NOMO-1 treated with DMSO at 0.1 percent for 48 hours (cell line): ENCODE measurements around the gene MCHR1.
"Not testable (repeated sequence)": the region's sequence is repeated elsewhere in the genome, so short reads cannot be mapped to it uniquely, and the experiment has no call there.

Experiments
- DNase-seq: peaks from one replicate; lab custom pipeline; 2025; ENCODE audit not compliant: unreplicated experiment; lab: John Stamatoyannopoulos, UW

MCHR1 gene

DNA sequence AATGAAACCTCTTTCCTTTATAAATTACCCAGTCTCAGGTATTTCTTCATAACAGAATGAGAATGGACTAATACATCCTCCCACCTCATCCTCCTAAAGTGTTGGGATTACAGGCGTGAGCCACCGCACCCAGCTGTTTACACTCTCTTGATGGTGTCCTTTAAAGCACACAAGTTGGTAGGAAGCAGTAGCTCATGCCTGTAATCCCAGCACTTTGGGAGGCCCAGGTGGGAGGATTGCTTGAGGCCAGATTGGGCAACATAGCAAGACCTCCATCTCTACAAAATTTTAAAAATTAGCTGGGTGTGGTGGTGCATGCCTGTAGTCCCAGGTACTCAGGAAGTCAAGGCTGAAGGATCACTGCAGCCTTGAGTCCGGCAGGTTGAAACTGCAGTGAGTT lies 23.3 kb upstream of the MCHR1 start:
- DNase-seq: not testable (repeated sequence)

DNA sequence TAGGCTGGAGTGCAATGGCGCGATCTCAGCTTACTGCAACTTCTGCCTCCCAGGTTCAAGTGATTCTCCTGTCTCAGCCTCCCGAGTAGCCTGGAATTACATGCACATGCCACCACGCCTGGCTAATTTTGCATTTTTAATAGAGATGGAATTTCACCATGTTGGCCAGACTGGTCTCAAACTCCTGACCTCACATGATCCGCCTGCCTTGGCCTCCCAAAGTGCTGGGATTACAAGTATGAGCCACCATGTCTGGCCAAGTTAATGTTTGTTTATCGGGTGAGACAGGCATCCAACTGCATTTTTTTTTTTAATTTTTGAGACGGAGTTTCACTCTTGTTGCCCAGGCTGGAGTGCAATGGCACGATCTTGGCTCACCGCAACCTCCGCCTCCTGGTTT lies 22.6 kb upstream of the MCHR1 start:
- DNase-seq: not testable (repeated sequence)

DNA sequence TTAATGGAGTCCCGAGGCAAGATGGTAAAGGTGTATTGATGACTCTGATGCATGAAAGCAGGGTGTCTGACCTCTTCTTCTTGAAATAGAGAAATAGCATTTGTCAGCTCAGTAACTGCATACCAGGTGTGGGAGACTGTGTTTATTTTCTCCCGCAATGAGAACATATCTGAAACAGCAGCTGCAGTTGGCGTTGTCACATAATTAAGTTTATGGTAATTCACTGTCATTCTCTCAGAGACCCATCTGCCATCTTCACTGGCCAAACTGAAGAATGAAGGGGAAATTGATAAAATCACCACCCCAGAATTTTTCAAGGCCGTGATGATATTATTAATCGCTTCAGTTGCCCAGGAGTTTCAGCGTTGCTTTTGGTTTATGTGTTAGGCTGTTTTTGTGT lies 20.1 kb upstream of the MCHR1 start:
- no peak for DNase-seq

DNA sequence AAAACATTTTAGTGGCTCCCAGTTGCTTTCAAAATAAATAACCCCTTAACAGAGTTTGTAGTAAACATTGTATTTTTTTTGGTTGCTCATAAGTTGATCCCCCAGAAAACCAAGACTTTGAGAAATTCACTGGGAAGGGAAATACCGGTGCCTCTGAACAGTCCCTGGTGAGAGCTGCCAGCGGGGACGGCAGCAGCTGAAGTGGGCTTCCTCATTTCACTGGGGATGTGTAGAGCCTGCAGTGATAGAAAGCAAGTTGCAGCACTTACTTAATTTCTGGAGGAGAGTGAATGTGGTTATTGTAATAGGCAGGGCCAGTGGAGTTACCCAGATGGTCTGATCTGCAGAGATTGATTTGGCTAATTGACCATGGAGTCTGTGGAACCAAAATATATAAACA lies 18.6 kb upstream of the MCHR1 start:
- peak; percentile 51 for DNase-seq

DNA sequence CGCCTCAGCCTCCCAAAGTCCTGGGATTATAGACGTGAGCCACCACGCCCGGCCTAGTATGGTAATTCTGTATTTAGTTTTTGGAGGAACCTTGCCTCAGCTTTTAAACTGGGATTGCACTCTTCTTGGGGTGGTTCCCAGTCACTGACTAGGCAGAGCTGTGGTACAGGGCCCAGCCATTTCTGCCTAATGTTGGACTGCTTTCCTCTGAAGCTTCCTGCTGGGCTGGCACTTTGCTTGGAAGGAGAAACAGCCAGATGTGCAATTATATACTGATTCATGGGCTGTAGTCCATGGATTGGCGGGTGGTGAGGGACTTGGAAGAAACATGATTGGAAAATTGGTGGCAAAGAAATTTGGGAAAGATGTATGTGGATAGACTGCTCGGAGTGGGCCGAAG lies 17.6 kb upstream of the MCHR1 start:
- DNase-seq: no peak

DNA sequence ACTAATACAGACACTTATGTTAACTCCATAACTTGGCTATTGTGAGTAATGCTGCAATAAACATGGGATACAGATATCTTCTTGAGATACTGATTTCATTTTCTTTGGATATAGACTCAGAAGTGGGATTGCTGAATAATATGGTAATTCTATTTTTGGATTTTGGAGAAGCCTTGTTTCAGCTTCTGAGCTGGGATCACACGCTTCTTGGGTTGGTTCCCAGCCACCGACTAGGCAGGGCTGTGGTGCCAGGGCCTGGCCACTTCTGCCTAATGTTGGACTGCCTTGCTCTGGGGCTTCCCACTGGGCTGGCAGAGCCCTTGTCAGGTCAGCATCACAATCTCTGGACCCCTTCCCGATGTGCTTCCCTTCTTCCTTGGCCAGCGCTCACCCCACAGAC lies 14.0 kb upstream of the MCHR1 start:
- DNase-seq: no peak

DNA sequence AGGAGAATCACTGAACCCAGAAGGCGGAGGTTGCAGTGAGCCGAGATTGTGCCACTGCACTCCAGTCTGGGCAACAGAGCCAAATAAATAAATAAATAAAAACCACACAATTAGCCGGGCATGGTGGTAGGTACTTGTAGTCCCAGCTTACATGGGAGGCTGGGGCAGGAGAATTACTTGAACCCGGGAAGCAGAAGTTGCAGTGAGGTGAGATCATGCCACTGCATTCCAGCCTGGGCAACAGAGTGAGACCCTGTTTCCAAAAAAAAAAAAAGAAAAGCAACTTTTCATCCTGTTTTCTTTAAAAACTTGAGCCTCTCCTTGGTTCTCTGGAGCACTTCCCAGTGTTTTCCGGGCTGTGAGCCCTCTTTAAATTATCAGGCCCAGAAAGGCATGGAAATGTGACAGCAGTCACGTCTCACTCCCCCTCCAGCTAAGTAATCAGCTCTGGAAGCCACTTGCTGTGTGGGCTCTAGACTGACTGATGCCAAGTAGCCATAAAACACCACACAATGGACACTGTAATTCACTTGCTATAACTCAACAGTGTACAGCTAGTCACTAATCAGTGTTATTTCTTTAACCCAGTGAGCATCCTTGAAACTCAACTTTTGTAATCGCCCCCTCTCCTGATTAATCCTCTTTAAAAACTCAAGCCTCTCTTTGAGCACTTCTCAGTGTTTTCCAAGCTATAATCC lies 13.0 kb upstream of the MCHR1 start:
- DNase-seq: no peak

DNA sequence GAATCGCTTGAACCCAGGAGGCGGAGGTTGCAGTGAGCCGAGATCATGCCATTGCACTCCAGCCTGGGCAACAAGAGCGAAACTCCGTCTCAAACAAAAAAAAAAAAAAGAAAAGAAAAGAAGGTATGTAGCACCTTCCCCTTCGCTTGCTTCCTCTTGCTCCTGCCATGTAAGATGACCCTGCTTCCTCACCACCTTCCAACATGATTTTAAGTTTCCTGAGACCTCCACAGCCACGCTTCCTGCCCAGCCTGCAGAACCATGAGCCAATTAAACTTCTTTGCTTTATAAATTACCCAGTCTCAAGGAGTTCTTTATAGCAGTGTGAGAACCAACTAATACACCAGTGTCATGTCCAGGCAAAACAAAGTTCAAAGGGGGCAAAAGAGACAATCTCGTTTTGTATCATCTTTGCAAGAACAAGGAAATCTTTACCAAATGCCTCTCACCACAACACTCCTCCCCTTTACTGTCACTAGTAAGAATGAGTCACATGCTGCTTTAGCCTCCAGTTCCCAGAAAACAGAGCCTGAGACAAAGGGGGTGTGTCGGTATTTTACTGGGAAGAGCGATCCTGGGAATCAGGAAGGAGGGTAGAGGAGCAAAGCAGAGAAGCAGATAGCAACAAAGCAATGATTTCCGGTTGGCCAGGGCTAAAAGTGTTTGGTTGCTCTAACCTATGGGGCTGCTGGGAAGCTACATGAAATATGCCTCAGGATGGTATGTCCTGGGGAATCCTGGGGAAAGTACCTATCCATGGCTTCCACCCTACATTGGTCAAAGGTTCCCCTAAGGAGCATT lies 10.5 kb upstream of the MCHR1 start:
- no peak for DNase-seq

DNA sequence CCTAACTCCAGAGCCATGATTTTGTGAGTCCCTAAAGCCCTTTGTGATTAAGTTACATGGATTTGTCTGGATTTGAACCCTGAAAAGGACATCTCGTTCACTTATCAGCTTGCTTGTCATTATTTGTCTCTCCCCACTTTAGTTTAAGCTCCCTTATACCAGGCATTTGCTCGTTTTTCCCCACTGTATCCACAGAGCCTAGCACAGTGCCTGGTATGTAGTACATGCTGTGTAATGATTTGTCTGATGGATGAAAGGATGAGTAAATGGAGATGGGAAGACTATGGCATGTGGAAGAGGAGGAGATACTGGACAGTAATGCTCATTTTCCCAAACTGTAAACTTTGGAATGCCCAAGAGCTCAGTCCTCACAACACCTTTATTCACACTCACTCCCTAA lies 9.2 kb upstream of the MCHR1 start:
- no peak for DNase-seq

DNA sequence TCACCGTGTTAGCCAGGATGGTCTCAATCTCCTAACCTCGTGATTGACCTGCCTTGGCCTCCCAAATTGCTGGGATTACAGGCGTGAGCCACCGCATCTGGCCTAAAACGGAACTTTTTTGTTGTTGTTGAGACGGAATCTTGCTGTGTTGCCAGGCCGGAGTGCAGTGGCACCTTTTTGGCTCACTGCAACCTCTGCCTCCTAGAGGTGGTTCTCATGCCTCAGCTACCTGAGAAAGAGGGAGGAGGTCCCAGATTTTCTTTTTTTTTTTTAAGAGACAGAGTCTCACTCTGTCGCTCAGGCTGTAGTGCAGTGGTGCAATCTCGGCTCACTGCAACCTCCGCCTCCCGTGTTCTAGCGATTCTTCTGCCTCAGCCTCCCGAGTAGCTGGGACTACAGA lies 7.9 kb upstream of the MCHR1 start:
- no peak for DNase-seq

DNA sequence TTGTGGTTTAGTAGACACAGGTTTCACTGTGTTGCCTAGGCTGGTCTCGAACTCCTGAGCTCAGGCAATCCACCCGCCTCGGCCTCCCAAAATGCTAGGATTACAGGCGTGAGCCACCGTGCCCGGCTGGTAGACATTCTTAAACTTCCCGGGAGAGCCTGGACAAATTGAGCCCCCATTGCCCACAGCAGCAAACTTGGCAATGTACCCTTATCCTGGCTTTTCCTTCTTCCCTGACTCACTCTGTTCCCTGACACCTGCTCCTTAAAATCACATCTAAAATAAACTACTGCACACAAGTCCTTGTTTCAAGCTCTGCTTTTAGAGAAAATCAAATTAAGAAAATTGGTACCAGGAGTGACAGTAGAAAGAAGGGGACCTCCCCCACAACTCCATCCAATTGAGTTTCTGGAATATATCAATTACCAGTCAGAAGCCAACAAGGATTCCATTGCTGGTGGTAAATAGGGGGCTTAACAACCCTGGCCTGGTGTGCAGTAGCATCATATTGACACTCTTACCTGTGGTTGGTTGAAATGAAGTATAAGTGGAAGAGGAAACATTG lies 7.4 kb upstream of the MCHR1 start:
- no peak for DNase-seq

DNA sequence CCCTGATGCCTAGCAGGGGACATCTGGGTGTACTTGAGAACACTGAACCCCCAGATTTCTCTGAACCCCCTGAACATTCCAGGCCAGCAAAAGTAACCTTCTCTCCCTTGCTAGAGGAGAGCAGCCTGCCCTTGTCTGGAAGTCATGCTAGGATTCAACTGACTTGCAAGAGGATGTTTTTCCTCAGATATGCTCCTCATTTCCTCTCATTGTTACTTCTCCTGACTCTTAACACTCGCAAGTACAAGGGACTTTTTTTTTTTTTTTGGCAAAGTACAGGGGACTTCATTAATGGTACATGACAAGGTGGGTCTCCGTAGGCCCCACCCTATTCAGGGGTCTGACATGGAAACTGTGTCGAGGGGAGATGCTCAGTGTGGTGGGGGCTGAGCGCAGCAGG lies 6.3 kb upstream of the MCHR1 start:
- DNase-seq: no peak

DNA sequence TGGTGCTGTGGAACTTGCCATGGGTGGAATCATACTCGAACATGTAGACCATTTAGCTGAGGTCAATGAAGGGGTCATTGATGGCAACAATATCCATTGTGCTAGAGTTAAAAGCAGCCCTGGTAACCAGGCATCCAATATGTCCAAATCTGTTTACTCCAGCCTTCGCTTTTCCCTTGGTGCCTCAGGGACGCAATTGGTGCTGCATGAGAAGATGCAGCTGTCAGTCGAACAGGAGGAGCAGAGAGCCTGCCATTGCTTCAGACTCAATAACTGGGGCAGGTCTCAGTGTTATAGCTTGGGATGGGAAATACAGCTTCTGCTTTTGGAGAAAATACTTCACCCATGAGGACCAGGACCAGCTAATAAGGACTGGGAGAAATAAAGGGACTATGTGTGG lies 5.0 kb upstream of the MCHR1 start:
- no peak for DNase-seq

DNA sequence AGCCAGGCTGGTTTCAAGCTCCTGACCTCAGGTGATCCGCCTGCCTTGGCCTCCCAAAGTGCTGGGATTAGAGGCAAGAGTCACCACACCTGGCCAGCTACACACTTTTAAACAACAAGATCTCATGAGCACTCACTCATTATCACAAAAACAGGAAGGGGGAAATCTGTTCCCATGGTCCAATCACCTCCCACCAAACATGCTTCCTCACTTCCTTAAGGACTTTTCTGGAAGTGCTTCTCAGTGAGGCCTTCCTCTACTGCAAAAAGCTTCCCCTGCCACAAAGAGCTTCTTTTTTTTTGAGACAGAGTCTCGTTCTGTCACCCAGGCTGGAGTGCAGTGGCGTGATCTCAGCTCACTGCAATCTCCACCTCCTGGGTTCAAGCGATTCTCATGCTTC lies 3.1 kb upstream of the MCHR1 start:
- not testable (repeated sequence) for DNase-seq

DNA sequence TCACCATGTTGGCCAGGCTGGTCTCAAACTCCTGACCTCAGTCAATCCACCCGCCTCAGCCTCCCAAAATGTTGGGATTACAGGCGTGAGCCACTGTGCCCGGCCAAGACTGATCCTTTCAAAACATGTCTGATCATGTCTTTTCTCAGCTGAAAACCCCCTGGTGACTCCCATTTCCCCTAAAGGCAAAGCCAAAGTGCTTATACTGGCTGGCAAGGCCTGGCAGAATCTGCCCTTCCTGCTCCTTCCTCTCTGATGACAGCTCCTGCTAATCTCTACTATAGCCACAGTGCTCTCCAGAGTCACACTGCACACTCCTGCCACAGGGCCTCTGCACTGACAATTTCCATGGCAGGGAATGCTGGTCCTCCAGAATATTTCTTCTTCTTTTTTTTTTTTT lies 2.6 kb upstream of the MCHR1 start:
- no peak for DNase-seq

DNA sequence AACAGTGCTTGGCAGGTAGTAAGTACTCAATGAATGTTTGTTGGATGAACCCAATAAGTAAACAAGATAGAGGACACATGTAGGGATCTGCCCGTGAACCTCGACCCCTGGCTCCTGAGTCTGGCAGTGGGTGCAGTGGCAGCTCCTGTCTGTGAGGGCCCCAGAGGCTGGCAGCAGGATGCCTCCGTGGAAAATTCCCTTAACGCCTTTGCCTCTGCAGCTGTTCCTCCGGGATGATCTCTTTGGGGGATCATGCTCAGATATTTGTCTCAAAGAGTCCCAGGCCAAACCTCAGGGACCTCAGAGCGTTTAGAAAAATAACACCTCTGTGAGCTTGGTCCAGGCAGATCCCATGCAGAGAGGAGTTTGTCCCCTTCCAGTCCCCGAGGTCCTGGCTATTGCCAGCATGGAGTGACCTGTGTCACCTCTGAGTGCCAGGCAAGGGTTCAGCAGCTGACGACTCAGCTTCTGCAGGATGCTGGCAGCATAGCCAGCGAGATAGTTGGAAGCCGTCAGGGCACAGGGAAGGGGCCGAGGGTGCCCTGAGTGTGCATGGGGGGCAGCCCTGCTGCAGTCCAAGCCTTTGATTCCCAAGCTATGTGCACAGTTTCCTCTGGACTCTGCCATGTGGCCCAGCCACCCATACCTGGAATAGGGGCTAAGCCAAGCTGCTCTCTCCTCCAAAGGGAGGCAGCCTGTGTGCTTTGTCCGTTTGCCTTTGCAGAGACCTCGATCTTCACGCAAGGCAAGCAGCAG lies 613 bp upstream of the MCHR1 start:
- no peak for DNase-seq

DNA sequence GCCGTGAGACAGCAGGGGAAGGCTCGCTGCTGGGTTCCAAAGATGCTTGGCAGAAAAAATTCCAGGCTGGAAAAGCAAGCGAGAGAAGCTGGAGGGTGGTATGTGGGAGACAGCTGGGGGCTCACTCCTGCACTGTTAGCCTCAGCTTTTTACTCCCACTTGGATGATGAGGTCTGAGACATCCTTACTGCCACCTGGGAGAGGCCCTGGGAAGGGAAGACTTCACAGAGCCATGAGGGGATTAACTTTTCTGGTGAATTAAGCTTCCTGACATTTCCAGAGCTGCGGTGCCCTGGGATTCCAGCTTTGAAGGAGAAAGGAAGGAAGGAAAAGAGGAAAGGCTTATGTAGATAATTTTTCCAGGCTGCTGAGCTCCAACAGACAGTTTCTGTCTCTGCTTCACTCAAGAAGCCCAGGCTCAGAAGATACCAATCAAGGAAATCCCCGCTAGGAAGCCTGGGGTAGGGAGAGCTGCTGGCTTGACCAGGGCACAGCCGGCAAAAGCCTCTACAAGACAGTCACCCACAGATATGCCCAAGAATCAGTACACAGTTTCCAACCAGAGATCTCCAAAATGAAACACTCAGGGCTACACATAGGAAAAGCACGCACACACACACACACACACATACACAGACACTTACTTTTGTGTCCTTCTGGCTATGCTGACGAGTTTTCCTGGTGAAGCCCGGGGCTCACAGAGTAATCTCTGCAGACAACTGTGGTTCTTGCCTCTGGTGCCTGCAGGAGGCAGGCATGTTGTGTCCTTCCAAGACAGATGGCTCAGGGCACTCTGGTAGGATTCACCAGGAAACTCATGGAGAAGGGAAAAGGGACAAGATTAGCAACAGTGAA lies 907 bp downstream of the MCHR1 start:
- DNase-seq: no peak

DNA sequence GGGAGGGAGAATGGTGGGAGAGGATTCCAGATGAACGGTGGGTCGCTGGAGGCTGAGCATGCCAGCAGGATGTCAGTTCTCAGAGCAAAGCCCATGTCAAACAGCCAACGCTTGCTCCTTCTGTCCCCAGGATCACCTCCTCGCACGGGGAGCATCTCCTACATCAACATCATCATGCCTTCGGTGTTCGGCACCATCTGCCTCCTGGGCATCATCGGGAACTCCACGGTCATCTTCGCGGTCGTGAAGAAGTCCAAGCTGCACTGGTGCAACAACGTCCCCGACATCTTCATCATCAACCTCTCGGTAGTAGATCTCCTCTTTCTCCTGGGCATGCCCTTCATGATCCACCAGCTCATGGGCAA lies 1.5 kb downstream of the MCHR1 start:
- no peak for DNase-seq

DNA sequence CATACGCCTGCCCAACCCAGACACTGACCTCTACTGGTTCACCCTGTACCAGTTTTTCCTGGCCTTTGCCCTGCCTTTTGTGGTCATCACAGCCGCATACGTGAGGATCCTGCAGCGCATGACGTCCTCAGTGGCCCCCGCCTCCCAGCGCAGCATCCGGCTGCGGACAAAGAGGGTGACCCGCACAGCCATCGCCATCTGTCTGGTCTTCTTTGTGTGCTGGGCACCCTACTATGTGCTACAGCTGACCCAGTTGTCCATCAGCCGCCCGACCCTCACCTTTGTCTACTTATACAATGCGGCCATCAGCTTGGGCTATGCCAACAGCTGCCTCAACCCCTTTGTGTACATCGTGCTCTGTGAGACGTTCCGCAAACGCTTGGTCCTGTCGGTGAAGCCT lies 2.2 kb downstream of the MCHR1 start:
- DNase-seq: no peak

DNA sequence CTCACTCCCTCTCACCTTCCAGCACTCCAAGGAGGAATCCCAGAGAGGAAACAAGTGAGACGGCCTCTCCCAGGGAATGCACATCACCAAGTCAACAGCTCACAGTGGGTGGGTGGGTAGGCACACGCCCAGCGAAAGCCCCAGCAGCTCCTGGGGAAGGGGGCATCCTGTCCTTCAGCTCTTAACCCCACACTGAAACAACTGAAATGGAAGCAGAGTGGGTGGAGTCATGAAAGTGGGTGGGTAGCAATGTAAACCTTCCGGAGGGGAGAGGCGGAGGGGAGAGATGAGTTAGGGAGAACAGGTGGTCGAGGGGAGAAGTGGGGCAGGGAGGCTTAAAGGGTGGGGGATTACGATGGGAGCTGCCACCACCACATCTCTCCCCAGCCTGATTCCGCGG lies 5.4 kb downstream of the MCHR1 start:
- DNase-seq: no peak

DNA sequence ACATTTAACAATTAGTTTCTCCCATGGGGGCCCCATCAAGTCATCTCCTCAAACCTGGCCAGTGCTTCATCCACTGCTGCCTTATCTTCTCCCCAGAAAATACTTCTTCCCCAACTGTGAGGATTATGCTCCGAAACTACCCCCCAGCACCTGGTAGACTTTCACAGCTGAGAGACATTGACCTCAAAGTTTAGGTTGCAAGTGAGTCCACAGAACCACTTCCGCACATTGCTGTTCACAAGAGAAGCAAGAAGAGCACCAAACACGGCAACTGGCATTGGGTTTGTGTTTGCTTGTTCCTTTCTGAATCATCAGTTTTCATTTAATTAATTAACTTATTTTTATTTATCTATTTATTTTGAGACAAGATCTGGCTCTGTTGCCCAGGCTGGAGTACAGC lies 6.1 kb downstream of the MCHR1 start:
- DNase-seq: no peak
